Amygdala (tissue), 56 donors: Measurements from ENCODE around the gene CNTNAP5.

Experiments
- DNase-seq, 56 donors: peaks; one replicate each; lab custom pipeline; 2025; lab: John Stamatoyannopoulos, UW

CNTNAP5 gene

GRCh38 chr2:124838406-124838805 lies 813.3 kb downstream of the CNTNAP5 start:
- no peak for DNase-seq

GRCh38 chr2:124867247-124867646 lies 842.2 kb downstream of the CNTNAP5 start:
- DNase-seq = no peak

GRCh38 chr2:124874219-124874618 lies 849.1 kb downstream of the CNTNAP5 start:
- no peak for DNase-seq

- no peak for DNase-seq
Measured at GRCh38 chr2:124874676-124875075, 849.6 kb downstream of the CNTNAP5 start.

- no peak for DNase-seq
Measured at GRCh38 chr2:124875627-124876244, 850.6 kb downstream of the CNTNAP5 start.

- DNase-seq = peak in 2 of 56 donors; percentile 3
Measured at GRCh38 chr2:124877141-124877577, 852.1 kb downstream of the CNTNAP5 start.

GRCh38 chr2:124879640-124880039 lies 854.6 kb downstream of the CNTNAP5 start:
- DNase-seq = no peak

- no peak for DNase-seq
Measured at GRCh38 chr2:124880995-124881394, 855.9 kb downstream of the CNTNAP5 start.

- no peak for DNase-seq
Measured at GRCh38 chr2:124882423-124882822, 857.3 kb downstream of the CNTNAP5 start.

GRCh38 chr2:124883595-124883994 lies 858.5 kb downstream of the CNTNAP5 start:
- DNase-seq = no peak

- DNase-seq = no peak
Measured at GRCh38 chr2:124884315-124884714, 859.2 kb downstream of the CNTNAP5 start.

- DNase-seq = no peak
Measured at GRCh38 chr2:124886216-124886615, 861.1 kb downstream of the CNTNAP5 start.

GRCh38 chr2:124887466-124887865 lies 862.4 kb downstream of the CNTNAP5 start:
- DNase-seq = no peak

- DNase-seq = no peak
Measured at GRCh38 chr2:124888431-124888830, 863.3 kb downstream of the CNTNAP5 start.

GRCh38 chr2:124894199-124894598 lies 869.1 kb downstream of the CNTNAP5 start:
- no peak for DNase-seq

- DNase-seq = no peak
Measured at GRCh38 chr2:124898827-124899226, 873.7 kb downstream of the CNTNAP5 start.

- no peak for DNase-seq
Measured at GRCh38 chr2:124908411-124908810, 883.3 kb downstream of the CNTNAP5 start.

GRCh38 chr2:124911560-124911959 lies 886.5 kb downstream of the CNTNAP5 start:
- DNase-seq = peak in 8 of 56 donors; percentile 1 to 18 (median 4)

- no peak for DNase-seq
Measured at GRCh38 chr2:124913868-124914267, 888.8 kb downstream of the CNTNAP5 start.

GRCh38 chr2:124915567-124915966 lies 890.5 kb downstream of the CNTNAP5 start:
- no peak for DNase-seq

- no peak for DNase-seq
Measured at GRCh38 chr2:124919296-124919695, 894.2 kb downstream of the CNTNAP5 start.

GRCh38 chr2:124920448-124920847 lies 895.4 kb downstream of the CNTNAP5 start:
- DNase-seq = no peak

GRCh38 chr2:124921191-124921590 lies 896.1 kb downstream of the CNTNAP5 start:
- no peak for DNase-seq
